ENCODE measurements around the gene PIGO.
A peak's percentile ranks its signal among the peaks of the same experiment; 100 is the strongest.

PIGO gene

DNA sequence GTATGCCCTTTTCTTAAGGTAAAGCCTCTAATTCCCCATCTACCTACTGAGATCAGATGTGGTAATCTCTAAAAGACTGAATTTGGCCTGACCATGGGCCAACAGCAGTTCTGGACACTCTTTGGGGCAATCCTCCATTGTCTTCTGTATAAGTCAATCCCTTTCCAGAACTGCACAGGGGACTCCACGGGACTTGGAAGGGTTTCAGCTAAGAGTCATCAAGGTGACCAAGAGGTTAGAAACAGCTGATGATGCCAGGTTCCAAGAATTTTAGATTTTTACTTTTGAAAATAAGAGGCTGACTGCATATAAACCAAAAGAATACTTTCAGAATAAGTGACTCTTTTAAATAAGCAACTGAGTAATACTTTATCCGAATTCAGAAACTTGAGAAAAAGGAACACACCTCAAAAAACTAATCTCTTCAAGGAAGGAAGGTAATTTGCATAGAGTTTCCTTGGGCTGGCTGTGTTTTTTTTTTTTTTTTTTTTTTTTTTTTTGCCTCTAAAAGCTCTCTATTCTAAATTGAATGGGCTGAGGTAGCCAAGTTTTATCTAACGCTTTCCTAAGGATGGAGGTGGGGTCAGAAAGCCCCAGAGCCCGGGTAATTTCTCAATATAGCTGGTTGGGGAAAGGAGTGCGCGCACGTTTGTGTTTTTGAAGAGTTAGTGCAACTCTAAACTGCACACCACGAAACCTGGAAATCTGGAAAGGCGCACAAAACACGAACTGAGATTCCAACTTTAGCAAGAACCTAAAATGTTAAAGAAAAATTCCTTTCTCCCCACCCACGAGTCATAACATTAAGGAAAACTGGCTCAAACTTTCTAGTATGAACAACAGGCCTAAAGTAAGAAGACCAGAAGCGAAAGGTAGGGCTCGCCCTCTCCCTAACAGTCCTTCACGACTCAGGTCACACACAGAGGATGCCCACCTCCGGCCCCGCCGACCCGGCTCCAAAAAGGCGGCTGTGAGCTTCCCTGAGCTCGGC lies 25.3 kb downstream of the PIGO start:
- DNase-seq, result no peak

DNA sequence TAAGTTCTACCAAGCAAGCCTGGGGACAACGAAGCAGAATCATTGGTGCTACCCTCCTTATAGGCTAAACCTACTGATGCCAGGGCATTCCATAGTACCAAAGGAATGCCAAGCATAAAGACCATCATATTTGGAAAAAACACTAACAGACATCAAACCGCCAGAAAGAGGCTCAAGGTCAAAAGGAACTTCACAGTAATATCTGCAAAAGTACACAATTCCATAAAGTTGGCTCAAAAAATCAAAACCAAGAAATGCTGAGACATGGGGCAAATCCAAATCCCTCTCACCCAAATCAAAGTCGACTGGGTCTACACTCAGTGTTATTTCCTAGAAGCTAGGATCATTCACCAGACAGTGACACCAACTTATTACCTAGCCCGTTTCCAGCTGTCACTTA lies 27.4 kb downstream of the PIGO start:
- DNase-seq, result no peak

DNA sequence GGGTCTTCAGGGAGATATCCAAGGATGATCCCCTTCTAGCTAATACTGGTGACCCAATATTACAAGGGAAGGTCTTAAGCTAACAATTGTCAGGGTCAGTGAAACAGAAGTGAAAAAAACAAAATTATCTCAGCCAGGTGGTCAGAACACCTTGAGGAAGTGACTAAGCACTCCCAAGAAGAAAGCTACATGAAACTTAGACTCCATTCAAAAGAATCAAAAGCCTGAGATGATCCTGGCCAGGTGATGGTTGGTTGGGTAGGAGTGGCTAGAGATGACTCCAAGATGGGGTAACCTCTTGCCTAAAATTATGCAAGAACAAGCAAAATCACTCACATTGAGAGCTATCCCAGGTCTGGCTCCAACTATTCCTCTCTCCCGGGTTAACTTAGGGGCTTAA lies 29.3 kb downstream of the PIGO start:
- DNase-seq, result no peak

DNA sequence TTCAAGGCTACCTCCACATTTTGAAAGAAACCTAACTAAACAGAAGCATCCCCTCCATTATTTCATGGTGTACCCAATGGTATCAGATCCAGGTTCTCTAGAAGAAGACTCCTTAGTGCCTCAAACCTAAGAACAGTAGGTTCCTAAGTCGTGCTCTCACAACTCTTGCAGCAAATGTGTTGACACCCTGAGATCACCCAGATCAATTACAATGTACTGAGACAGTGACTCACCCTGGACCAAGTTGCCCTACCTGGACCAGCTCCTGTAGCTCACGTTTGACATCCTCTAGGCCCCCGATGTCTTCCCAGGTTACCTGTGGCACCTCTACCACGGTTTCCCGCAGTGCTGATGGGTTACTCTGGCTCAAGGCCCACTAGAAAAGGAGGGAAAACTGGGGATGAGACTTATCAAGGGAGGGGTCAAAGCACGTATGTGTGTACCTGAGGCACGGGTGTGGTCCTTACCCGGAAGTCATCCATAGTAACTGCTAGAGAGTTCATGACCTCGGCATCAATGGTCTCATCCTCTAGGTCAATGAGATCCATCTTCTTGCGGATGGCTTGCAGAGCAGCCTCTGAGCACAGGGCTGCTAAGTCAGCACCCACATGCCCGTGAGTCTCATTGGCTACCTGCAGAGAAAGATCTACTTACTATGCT lies 35.7 kb downstream of the PIGO start:
- no peak for DNase-seq

DNA sequence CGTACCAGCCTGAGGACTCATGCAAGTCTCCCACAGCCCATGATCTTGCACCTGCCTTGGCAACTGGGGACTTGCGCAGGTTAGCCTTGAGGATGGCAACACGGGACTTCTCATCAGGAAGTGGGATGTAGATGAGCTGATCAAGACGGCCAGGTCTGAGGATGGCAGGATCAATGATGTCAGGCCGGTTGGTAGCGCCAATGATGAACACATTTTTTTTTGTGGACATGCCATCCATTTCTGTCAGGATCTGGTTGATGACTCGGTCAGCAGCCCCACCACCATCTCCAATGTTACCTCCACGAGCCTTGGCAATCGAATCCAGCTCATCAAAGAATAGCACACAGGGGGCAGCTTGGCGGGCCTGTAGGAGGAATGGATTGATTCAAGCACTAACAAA lies 37.0 kb downstream of the PIGO start:
- no peak for DNase-seq

DNA sequence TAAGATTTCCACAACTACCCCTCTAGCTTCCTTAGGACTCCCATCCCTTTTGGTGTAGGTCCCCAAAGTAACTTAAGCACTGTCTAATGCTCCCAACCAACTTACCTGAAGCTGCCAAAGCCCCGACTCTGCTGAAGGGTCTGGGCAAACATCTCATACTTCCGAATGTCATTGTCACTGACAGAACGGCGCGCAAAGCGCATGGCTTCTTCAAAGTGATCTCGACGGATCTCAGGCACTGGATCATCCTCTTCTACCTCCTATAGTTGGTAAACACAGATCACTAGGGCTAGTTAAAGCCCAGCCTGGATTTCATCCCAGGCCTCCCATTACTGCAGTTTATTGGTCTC lies 39.1 kb downstream of the PIGO start:
- no peak for DNase-seq

DNA sequence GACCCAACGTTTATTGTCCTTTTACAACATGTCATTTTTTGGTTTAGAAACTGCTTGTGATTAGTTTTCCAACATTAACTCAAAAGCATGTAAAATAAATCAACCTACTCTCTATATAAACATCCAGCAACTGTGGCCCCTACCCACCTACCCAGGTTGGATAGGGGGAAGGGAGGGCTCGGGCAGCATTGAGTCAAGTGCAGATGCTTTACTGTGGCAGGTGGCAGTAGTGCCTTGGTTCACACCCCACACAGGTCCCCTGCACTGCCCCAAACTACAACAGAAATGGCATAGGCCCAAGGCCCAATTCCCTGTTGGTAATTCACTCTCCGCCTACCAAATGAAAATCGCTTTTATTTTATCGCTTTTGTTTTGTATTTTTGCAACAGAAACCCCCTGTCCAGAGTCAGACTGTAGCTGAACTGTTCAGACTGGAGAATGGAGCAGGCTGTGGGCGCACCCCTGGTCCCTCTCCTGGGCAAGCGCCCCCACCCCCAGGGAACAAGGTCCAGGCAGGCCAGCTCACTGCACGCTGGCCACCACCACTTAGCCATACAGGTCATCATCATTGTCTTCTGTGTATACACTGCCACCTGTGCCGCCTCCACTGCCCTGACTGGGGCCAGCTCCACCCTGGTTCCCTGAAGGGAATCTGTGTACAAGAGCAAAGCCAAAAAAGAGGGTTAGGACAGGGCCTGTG lies 39.7 kb downstream of the PIGO start:
- DNase-seq, result no peak

DNA sequence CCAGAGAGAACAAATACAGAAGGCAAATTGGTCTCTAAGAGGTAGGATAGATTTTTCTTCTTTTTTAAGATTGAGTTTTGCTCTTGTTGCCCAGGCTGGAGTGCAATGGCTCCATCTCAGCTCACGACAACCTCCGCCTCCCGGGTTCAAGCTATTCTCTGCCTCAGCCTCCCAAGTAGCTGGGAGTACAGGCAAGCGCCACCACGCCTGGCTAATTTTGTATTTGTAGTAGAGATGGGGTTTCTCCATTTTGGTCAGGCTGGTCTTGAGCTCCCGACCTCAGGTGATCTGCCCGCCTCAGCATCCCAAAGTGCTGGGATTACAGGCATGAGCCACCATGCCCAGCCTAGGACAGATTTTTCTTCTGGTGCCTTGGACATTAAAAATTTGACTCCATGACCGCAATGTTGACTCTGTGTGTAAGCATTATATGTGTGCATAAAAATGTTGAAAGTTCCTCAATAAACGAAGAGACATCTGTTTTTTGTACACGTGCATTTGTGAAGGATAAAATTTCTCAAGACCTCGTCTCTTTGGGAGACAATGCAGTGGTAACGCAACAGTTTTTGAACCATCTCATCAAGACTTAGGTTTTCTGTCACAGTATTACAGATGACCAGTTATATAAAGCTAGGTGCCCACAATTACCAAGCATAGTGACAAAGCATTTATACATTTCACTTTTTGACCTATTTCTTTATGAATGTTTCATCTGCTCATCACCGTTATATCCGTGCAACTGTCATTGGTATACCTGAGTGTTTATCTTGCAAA lies 41.3 kb downstream of the PIGO start:
- DNase-seq, result no peak

DNA sequence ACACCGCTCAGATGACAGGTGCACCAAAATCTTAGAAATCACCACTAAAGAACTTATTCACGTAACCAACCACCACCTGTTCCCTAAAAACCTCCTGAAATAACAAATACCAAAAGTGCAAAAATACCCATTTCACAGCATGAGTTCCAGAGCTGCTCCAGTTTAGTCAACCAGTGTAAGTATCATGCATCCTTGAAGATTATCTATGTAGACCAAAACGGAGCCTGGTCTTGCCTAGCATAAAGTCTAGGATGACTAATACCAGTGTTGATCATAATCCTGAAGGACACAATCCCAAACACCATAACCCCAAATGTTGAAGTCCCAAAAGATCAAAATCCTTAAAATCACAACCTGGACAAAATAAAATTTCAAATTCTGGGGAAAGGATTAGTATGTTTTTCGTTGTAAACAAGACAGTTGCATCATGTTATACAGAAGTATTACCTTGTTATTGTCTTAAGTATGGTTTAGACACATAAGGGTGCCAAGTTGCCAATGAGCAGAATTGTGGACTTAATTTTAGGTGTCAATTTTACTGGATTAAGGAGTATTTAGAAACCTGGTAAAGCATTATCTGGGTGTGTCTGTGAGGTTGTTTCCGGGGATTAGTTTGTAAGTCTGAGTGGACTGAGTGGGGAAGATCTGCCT lies 42.1 kb downstream of the PIGO start:
- DNase-seq, result no peak

DNA sequence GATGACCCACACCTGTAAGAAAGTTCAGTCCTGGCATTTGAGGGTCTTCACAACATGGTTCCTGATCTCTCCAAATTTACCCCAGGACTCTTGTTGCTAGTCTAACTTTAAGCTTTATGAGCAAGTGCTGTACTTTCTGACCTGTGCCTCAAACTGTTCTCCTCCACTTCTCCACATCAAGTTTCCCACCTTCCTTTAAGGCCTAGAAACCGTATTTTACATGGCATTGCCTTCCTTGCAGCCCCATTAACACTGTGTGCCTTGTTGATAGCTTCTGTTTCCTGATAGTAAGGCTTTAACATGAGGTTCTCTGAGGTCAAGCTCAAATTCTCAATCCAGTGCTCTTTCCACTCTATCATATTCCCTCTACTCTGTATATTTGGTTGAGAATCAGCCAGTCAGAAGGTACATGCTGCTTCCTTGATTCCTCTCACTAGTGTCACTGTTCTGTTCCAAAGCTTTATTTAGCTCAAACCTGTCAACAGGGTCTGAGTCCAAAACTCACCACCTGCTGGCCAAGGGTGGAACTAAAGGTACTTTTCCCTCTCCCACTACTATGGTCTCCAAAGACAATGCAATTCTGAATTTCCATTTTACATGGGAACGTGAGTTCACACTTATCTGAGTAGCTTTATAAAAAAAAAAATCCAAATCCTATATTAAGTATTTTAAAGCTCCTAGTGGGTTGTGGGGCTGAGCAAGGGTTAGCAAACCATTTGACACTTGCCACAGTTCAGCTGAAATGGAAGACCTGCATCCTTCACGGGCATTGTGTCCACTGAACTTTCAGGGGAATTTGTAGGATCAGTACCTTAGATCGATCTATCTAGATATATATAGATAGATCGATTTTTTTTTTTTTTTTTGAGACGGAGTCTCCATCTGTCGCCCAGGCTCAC lies 45.1 kb downstream of the PIGO start:
- peak; percentile 48 for DNase-seq

DNA sequence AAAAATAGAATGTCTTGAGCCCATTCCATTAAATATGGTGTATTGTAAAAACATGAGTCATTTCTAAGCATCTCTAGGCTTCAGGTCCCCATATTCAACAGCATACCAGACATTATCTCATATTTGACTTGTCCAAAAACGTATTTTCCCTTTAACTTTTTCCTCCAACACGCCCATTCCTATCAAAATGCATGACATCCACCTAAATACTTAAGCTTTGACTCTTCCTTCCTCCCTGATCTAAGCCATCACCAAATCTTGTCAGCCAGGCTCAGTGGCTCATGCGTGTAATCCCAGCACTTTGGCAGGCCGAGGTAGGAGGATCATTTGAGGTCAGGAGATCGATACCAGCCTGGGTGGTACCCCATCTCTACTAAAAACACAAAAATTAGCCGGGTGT lies 47.9 kb downstream of the PIGO start:
- no peak for DNase-seq

DNA sequence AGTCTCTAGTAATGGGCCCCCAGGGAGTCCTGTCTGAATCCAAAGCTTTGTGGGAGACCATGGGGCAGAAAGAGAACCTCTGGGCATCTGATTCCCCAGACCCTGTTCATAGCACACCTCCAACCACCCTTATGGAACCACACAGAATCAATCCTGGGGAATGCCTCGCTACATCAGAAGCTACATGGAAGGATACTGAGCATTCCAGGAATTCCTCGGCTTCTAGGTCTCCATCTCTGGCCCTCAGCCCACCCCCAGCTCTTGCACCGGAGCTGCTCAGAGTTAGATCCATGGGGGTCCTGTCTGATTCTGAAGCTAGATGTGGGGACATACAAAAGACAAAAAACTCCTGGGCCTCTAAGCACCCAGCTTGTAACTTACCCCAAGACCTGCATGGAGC lies 52.3 kb downstream of the PIGO start:
- DNase-seq, result no peak

DNA sequence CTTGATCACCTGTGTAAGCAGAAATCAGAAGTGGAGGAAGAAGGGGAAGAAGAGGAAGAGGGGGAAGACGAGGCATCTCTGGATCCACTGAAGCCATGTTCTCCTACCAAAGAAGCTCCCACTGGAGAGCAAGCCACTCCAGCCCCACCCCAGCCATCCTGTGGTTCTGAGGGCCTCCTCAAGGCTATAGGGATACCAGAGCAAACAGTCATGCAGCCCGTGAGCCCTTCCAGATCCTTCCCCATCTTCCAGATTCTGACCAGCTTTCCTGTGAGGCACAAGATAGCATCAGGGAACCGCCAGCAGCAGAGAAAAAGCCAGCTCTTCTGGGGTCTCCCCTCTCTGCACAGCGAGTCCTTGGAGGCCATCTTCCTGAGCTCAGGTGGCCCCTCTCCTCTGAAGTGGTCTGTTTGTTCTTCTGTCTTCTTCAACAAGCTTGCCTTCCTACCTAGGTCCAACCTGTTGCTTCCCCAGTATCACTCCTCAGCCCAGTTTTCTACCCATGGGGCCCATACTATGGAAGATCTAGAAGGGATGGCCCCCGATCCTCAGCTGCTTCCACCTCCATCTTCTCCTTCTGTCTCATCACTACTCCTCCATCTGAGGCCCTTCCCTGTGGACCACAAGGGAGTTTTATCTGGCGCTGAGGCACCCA lies 53.4 kb downstream of the PIGO start:
- DNase-seq, result no peak

DNA sequence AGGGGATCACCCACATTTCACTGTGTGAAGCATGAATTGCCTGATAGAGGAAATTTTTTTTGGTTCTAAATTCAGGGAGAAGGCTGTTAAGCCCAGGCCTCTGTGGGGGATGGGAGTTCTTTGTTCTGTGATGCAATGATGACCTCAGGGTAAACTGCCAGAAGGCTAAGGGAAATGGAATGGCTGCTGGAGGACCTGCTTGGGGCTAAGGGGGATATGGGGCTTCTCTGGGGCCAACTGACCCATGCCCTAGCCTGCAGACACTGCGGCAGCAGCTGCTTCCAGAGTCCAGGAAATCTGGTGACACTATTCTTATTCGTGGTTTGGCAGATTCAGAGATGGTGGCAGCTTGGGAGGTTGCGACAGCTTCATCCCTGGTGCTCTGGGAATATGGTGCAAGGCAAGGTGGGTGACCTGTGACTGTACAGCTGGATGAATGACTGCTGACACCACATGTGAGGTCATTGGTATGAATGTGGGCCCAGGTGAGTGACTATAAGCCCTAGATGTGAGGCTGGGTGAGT lies 54.2 kb downstream of the PIGO start:
- no peak for DNase-seq
